Immature natural killer cell (primary cell): ENCODE data around the gene WNT7A. TPM values are rescaled to one million over a fixed set of nuclear protein-coding genes. Genes with fewer than 3 reads are reported as not detected.

Experiments
- DNase-seq, 3 donors: peaks; one replicate each; pipeline ENCODE4 v3.0.0; 2022; ENCODE audit warnings: mixed read lengths in 1 of 3
- H3K27ac Mint-ChIP-seq, 6 donors: one replicate each; pipeline ENCODE4 v1.8.0; 2020; ENCODE audit warnings: mixed read lengths in 6 of 6, mild to moderate bottlenecking in 5 of 6, inconsistent platforms in 4 of 6, moderate library complexity in 3 of 6
- H3K27me3 Mint-ChIP-seq, 3 donors: one replicate each; pipeline ENCODE4 v1.8.0; 2020 to 2021; ENCODE audit warnings: low read depth in 3 of 3, mild to moderate bottlenecking in 3 of 3, mixed read lengths in 3 of 3, moderate library complexity in 3 of 3, inconsistent platforms in 1 of 3
- H3K36me3 Mint-ChIP-seq, 3 donors: one replicate each; pipeline ENCODE4 v1.8.0; 2020; ENCODE audit warnings: mixed read lengths in 3 of 3, inconsistent platforms in 2 of 3, mild to moderate bottlenecking in 2 of 3
- H3K4me1 Mint-ChIP-seq, 2 donors: one replicate each; pipeline ENCODE4 v1.8.0; 2020; ENCODE audit warnings: inconsistent platforms in 2 of 2, mild to moderate bottlenecking in 2 of 2, mixed read lengths in 2 of 2, moderate library complexity in 1 of 2
- H3K4me3 Mint-ChIP-seq, 5 donors: one replicate each; pipeline ENCODE4 v1.8.0; 2020; ENCODE audit warnings: mild to moderate bottlenecking in 5 of 5, mixed read lengths in 5 of 5, inconsistent platforms in 3 of 5, moderate library complexity in 3 of 5
- H3K9me3 Mint-ChIP-seq, 6 donors: one replicate each; pipeline ENCODE4 v1.8.0; 2020; ENCODE audit warnings: mild to moderate bottlenecking in 6 of 6, mixed read lengths in 6 of 6, inconsistent platforms in 4 of 6, moderate library complexity in 3 of 6
- polyA plus RNA-seq, 3 donors: library from polyadenylated mRNA; unstranded; fragments of 300-500 nt; fragmentation: Illumina TruSeq; gene quantifications; one replicate each; pipeline ENCODE4 v1.2.3, GENCODE V29; 2021

The WNT7A gene
- polyA plus RNA-seq, 3 donors from 2014 or later: not detected

GRCh38 chr3:13815088-13815683 lies 64.7 kb downstream of the WNT7A start:
- H3K4me1 Mint-ChIP-seq: no peaks in the 10 kb centered on the region
- H3K4me3 Mint-ChIP-seq: no peak overlapping the region
- peaks cover 3 to 5% (median 4%) of the 10 kb centered on the region in 3 donors for H3K36me3 Mint-ChIP-seq
- H3K9me3 Mint-ChIP-seq: peaks cover 13 to 38% (median 27%) of the 10 kb centered on the region in 6 donors
- no peak overlapping the region for H3K27ac Mint-ChIP-seq
- DNase-seq: no peak
- H3K27me3 Mint-ChIP-seq: peaks cover 0 to 7% (median 1%) of the 10 kb centered on the region in 3 donors

- H3K27ac Mint-ChIP-seq: no peak overlapping the region
- no peaks in the 10 kb centered on the region for H3K4me1 Mint-ChIP-seq
- no peak overlapping the region for H3K4me3 Mint-ChIP-seq
- peaks cover 3 to 5% (median 4%) of the 10 kb centered on the region in 3 donors for H3K36me3 Mint-ChIP-seq
- peaks cover 0 to 6% (median 1%) of the 10 kb centered on the region in 3 donors for H3K27me3 Mint-ChIP-seq
- H3K9me3 Mint-ChIP-seq: peaks cover 13 to 33% (median 23%) of the 10 kb centered on the region in 6 donors
- no peak for DNase-seq
Measured at GRCh38 chr3:13812034-13812471, 67.8 kb downstream of the WNT7A start.

- no peak overlapping the region for H3K27ac Mint-ChIP-seq
- peaks cover 1 to 5% (median 4%) of the 10 kb centered on the region in 3 donors for H3K36me3 Mint-ChIP-seq
- no peak for DNase-seq
- peaks cover 12 to 30% (median 21%) of the 10 kb centered on the region in 6 donors for H3K9me3 Mint-ChIP-seq
- H3K4me3 Mint-ChIP-seq: no peak overlapping the region
- peaks cover 0 to 5% (median under 1%) of the 10 kb centered on the region in 3 donors for H3K27me3 Mint-ChIP-seq
- H3K4me1 Mint-ChIP-seq: no peaks in the 10 kb centered on the region
Measured at GRCh38 chr3:13811614-13812013, 68.3 kb downstream of the WNT7A start.

- H3K4me1 Mint-ChIP-seq: no peaks in the 10 kb centered on the region
- peaks cover 0 to 3% (median 0%) of the 10 kb centered on the region in 3 donors for H3K27me3 Mint-ChIP-seq
- H3K4me3 Mint-ChIP-seq: no peak overlapping the region
- H3K9me3 Mint-ChIP-seq: peaks cover 0 to 5% (median under 1%) of the 10 kb centered on the region in 6 donors
- H3K27ac Mint-ChIP-seq: no peak overlapping the region
- no peaks in the 10 kb centered on the region for H3K36me3 Mint-ChIP-seq
- no peak for DNase-seq
Measured at GRCh38 chr3:13808550-13808949, 71.3 kb downstream of the WNT7A start.

GRCh38 chr3:13801361-13802204 lies 78.3 kb downstream of the WNT7A start:
- Mint-ChIP-seq H3K9me3 (no peaks in the 10 kb centered on the region), H3K27ac (no peak overlapping the region)

GRCh38 chr3:13800064-13800463 lies 79.8 kb downstream of the WNT7A start:
- Mint-ChIP-seq H3K4me3 (no peak overlapping the region), H3K27me3 (peaks cover 0 to 7% (median 4%) of the 10 kb centered on the region in 3 donors), H3K9me3 (no peaks in the 10 kb centered on the region), H3K27ac (no peak overlapping the region), H3K36me3 (no peaks in the 10 kb centered on the region), H3K4me1 (no peaks in the 10 kb centered on the region)
- no peak for DNase-seq

More at GRCh38 chr3:13801361-13802204, 78.3 kb downstream of the WNT7A start:
- Mint-ChIP-seq H3K36me3 (no peaks in the 10 kb centered on the region), H3K4me3 (no peak overlapping the region), H3K27me3 (peaks cover 0 to 10% (median 4%) of the 10 kb centered on the region in 3 donors), H3K4me1 (no peaks in the 10 kb centered on the region)
- no peak for DNase-seq

- Mint-ChIP-seq H3K36me3 (no peaks in the 10 kb centered on the region), H3K9me3 (no peaks in the 10 kb centered on the region), H3K27me3 (peaks cover 0 to 7% (median 4%) of the 10 kb centered on the region in 3 donors), H3K4me1 (no peaks in the 10 kb centered on the region), H3K27ac (no peak overlapping the region), H3K4me3 (no peak overlapping the region)
- no peak for DNase-seq
Measured at GRCh38 chr3:13798401-13798800, 81.5 kb downstream of the WNT7A start.

- no peak for DNase-seq
- Mint-ChIP-seq H3K4me3 (no peak overlapping the region), H3K27me3 (peaks cover 0 to 4% (median 4%) of the 10 kb centered on the region in 3 donors), H3K36me3 (no peaks in the 10 kb centered on the region), H3K4me1 (no peaks in the 10 kb centered on the region), H3K27ac (no peak overlapping the region), H3K9me3 (no peaks in the 10 kb centered on the region)
Measured at GRCh38 chr3:13796701-13797460, 83.0 kb downstream of the WNT7A start.

- no peaks in the 10 kb centered on the region for H3K4me1 Mint-ChIP-seq
- no peaks in the 10 kb centered on the region for H3K36me3 Mint-ChIP-seq
- no peak overlapping the region for H3K27ac Mint-ChIP-seq
- DNase-seq: no peak
- H3K27me3 Mint-ChIP-seq: peaks cover 0 to 4% (median 4%) of the 10 kb centered on the region in 3 donors
- H3K9me3 Mint-ChIP-seq: no peaks in the 10 kb centered on the region
- H3K4me3 Mint-ChIP-seq: no peak overlapping the region
Measured at GRCh38 chr3:13795816-13796215, 84.1 kb downstream of the WNT7A start.

- Mint-ChIP-seq H3K4me3 (no peak overlapping the region), H3K36me3 (no peaks in the 10 kb centered on the region), H3K4me1 (no peaks in the 10 kb centered on the region), H3K9me3 (no peaks in the 10 kb centered on the region), H3K27ac (no peak overlapping the region), H3K27me3 (peaks cover 0 to 4% (median 4%) of the 10 kb centered on the region in 3 donors)
- no peak for DNase-seq
Measured at GRCh38 chr3:13794322-13794721, 85.5 kb downstream of the WNT7A start.

GRCh38 chr3:13793451-13793850 lies 86.4 kb downstream of the WNT7A start:
- Mint-ChIP-seq H3K4me1 (no peaks in the 10 kb centered on the region), H3K36me3 (no peaks in the 10 kb centered on the region), H3K9me3 (no peaks in the 10 kb centered on the region), H3K27ac (no peak overlapping the region), H3K4me3 (no peak overlapping the region), H3K27me3 (peaks cover 0 to 6% (median 0%) of the 10 kb centered on the region in 3 donors)
- DNase-seq: no peak

- Mint-ChIP-seq H3K4me3 (no peak overlapping the region), H3K4me1 (no peaks in the 10 kb centered on the region), H3K36me3 (no peaks in the 10 kb centered on the region), H3K27ac (no peak overlapping the region), H3K27me3 (peaks cover 0 to 6% (median 0%) of the 10 kb centered on the region in 3 donors), H3K9me3 (no peaks in the 10 kb centered on the region)
- no peak for DNase-seq
Measured at GRCh38 chr3:13792512-13793371, 87.1 kb downstream of the WNT7A start.

GRCh38 chr3:13792051-13792490 lies 87.8 kb downstream of the WNT7A start:
- Mint-ChIP-seq H3K36me3 (no peaks in the 10 kb centered on the region), H3K9me3 (no peaks in the 10 kb centered on the region), H3K27ac (no peak overlapping the region), H3K27me3 (peaks cover 0 to 6% (median 0%) of the 10 kb centered on the region in 3 donors), H3K4me1 (no peaks in the 10 kb centered on the region), H3K4me3 (no peak overlapping the region)
- DNase-seq: no peak
